K562 (cell line): ENCODE data around the gene CEP192. TPM values are rescaled to one million over a fixed set of nuclear protein-coding genes. Genes with fewer than 3 reads are reported as not detected.

Source experiments
- ATF1 ChIP-seq, 2 experiments: fragments of 450-650 bp in 1 of 2; IDR thresholded peaks; 2 replicates each; pipeline ENCODE4 v1.6.1; 2016; ENCODE audit warnings: missing compliant biosample characterization in 1 of 2, missing genetic modification characterization in 1 of 2
- CBX8 ChIP-seq: fragments of 200-600 bp; sonication (generic); IDR thresholded peaks from 2 replicates; pipeline ENCODE4 v1.6.1; 2012; ENCODE audit warnings: borderline replicate concordance, mixed run types, low read depth, mild to moderate bottlenecking, moderate library complexity, mixed read lengths, low read length, control low read depth, inconsistent platforms; ENCODE audit not compliant: poor library complexity, severe bottlenecking; ENCODE audit errors: extremely low read depth
- ELF2 ChIP-seq: fragments of 250-450 bp; sonication (Bioruptor Pico); IDR thresholded peaks from 2 replicates; pipeline ENCODE4 v1.5.0; 2021; ENCODE audit warnings: mild to moderate bottlenecking
- HDAC6 ChIP-seq: IDR thresholded peaks from 2 replicates; pipeline ENCODE4 v1.6.1; 2012; ENCODE audit warnings: low read depth, mild to moderate bottlenecking, control low read depth, inconsistent platforms, low read length, moderate library complexity
- MXI1 ChIP-seq: IDR thresholded peaks from 2 replicates; pipeline ENCODE4 v1.6.1; 2011; ENCODE audit warnings: low read depth, mild to moderate bottlenecking, improper control_type of control experiment, low read length
- POLR2B ChIP-seq: fragments of 450-650 bp; IDR thresholded peaks from 2 replicates; pipeline ENCODE4 v1.6.1; 2018; ENCODE audit warnings: low read depth; ENCODE audit not compliant: partially characterized antibody
- RBFOX2 ChIP-seq: fragments of 200-400 bp; formaldehyde crosslinking; IDR thresholded peaks from 2 replicates; pipeline ENCODE4 v1.6.1; 2017; ENCODE audit warnings: low read depth, mild to moderate bottlenecking, low read length, moderate library complexity
- RFX5 ChIP-seq: IDR thresholded peaks from 2 replicates; pipeline ENCODE4 v1.6.1; 2011; ENCODE audit warnings: low read depth, mild to moderate bottlenecking, improper control_type of control experiment, low read length
- SIN3A ChIP-seq, 2 experiments: fragments of 150-350 bp in 1 of 2; IDR thresholded peaks; 2 replicates each; pipeline ENCODE4 v1.6.1; 2011 to 2016; ENCODE audit warnings: borderline replicate concordance in 2 of 2, low read depth in 2 of 2, low read length in 2 of 2, mild to moderate bottlenecking in 2 of 2, moderate library complexity in 2 of 2; ENCODE audit not compliant: control insufficient read depth in 1 of 2
- SMARCA4 ChIP-seq: fragments of 450-650 bp; IDR thresholded peaks from 2 replicates; pipeline ENCODE4 v1.6.1; 2016
- STAT5B ChIP-seq: fragments of 250-450 bp; sonication (Bioruptor Pico); IDR thresholded peaks from 2 replicates; pipeline ENCODE4 v1.8.0; 2021; ENCODE audit warnings: mild to moderate bottlenecking, inconsistent platforms
- TBP ChIP-seq: optimal IDR thresholded peaks from 2 replicates; pipeline ENCODE3; 2011; ENCODE audit warnings: low read depth, low read length, improper control_type of control experiment
- ZNF175 ChIP-seq: fragments of 200-800 bp; sonication (Bioruptor generic); IDR thresholded peaks from 2 replicates; pipeline ENCODE4 v1.6.1; 2016; ENCODE audit warnings: low read depth, mild to moderate bottlenecking, missing genetic modification characterization, missing compliant biosample characterization
- polyA plus RNA-seq, 8 experiments: library from polyadenylated mRNA; depleted of rRNA in 4 of 8; stranded (reverse) in 5 of 8; unstranded in 3 of 8; fragments of >200 nt; fragmentation: Nextera tagmentation in 2 of 8; fragmentation: Illumina TruSeq in 1 of 8; extraction: Ambion mirVana in 2 of 8; extraction: Trizol in 1 of 8; gene quantifications; 2 replicates each; pipeline versions ENCODE4 v1.2.1 to v1.2.3, GENCODE V29; 2011 to 2014; ENCODE audit warnings: inconsistent platforms in 1 of 8, missing spikeins in 1 of 8
- total RNA-seq, 7 experiments: library from RNA; depleted of rRNA in 6 of 7; stranded (reverse); fragments of >200 nt in 6 of 7; fragmentation: Illumina TruSeq in 2 of 7; extraction: Trizol in 2 of 7; gene quantifications; 2 replicates each; pipeline versions ENCODE4 v1.2.1 to v1.2.3, GENCODE V29; 2011 to 2021; ENCODE audit warnings: low replicate concordance in 1 of 7
- TF ChIP-seq, protein P1 (sequence below), 2 experiments: fragments of 450-650 bp; IDR thresholded peaks; 2 replicates each; pipeline ENCODE4 v1.6.1; 2016
- TF ChIP-seq, protein P2 (sequence below): fragments of 250-450 bp; sonication (Bioruptor Pico); IDR thresholded peaks from 2 replicates; pipeline ENCODE4 v1.4.0; 2020; ENCODE audit warnings: borderline replicate concordance
- TF ChIP-seq, protein P3 (sequence below): sonication (generic); formaldehyde crosslinking; IDR thresholded peaks from 2 replicates; pipeline ENCODE4 v1.8.0; 2022; ENCODE audit warnings: mild to moderate bottlenecking, missing genetic modification reagents
- TF ChIP-seq, protein P4 (sequence below): sonication (generic); IDR thresholded peaks from 2 replicates; pipeline ENCODE4 v1.6.1; 2016
- TF ChIP-seq, protein P5 (sequence below): fragments of 250-450 bp; sonication (Bioruptor Pico); IDR thresholded peaks from 2 replicates; pipeline ENCODE4 v1.5.0; 2021; ENCODE audit warnings: mild to moderate bottlenecking, borderline replicate concordance

Gene CEP192
- total and polyA plus RNA-seq, 9 of the 15 experiments (the other 6 are each of a cell fraction or from before 2014, with no cell fraction given) = 14.4 to 54.4 (median 35.8) TPM

DNA sequence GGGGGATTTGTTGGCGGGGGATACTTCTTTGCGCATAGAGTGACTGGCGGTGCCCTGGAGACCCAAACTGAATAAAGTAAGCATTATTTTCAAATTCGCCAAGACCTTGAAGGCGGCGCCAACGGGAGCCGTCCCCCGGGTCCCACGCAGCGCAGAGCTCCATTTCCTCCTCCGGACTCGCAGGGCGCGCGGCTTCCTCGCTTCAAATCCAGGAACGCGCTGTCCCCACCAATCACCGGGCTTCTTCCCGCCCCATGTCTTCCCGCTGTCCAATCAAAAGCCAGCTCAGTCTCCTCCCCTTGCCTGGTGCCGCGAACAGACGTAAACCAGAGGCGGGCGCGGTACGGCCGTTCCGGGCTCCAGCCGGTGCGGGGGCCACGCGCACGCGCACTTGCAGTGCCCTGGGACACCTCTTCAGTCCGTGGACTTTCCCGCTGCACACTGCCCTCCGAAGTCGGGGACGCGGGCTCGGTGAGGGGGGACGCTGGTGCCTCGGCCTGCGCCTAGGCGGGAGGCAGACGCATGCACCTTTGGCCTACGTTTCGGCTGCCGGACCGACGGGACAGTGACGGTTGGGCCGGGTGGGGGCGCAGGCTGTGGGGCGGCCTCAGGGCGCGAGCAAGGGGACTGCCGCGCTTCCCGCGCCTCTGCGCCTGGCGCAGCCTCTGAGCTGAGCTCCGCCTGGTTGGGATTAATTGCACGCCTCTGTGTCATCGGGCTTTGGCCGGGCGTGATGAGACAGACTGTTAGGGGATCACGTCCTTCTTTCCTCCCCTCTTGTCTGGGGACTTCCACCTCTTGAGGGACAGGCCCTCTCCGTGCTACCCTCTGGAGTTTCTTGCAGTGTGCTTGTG lies at the start of gene CEP192 (continued):
- TF ChIP-seq, protein P1, sequence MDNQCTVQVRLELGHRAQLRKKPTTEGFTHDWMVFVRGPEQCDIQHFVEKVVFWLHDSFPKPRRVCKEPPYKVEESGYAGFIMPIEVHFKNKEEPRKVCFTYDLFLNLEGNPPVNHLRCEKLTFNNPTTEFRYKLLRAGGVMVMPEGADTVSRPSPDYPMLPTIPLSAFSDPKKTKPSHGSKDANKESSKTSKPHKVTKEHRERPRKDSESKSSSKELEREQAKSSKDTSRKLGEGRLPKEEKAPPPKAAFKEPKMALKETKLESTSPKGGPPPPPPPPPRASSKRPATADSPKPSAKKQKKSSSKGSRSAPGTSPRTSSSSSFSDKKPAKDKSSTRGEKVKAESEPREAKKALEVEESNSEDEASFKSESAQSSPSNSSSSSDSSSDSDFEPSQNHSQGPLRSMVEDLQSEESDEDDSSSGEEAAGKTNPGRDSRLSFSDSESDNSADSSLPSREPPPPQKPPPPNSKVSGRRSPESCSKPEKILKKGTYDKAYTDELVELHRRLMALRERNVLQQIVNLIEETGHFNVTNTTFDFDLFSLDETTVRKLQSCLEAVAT (IDR thresholded peaks at IDR 0.05) = no peak
- TF ChIP-seq RBFOX2 (peak; percentile 98), ELF2 (CRISPR knock-in tag) (no peak), TBP (peak; percentile 78), RFX5 (no peak), ATF1 (CRISPR knock-in tag; IDR thresholded peaks at IDR 0.05) (no peak), ATF1 (tag; IDR thresholded peaks at IDR 0.05) (peak; percentile 75), MXI1 (no peak), SIN3A (IDR thresholded peaks at IDR 0.05; ENCODE audit: borderline replicate concordance in 2 of 2, control insufficient read depth in 1 of 2, low read depth in 2 of 2, low read length in 2 of 2) (peak; percentile 83 to 84; a peak in 3 of 4 replicates), SMARCA4 (peak; percentile 36; the same call in 1 of the 2 replicates), ZNF175 (CRISPR knock-in tag) (no peak), CBX8 (no peak), STAT5B (CRISPR knock-in tag) (no peak), POLR2B (peak; percentile 87), HDAC6 (no peak)
- TF ChIP-seq, protein P2, sequence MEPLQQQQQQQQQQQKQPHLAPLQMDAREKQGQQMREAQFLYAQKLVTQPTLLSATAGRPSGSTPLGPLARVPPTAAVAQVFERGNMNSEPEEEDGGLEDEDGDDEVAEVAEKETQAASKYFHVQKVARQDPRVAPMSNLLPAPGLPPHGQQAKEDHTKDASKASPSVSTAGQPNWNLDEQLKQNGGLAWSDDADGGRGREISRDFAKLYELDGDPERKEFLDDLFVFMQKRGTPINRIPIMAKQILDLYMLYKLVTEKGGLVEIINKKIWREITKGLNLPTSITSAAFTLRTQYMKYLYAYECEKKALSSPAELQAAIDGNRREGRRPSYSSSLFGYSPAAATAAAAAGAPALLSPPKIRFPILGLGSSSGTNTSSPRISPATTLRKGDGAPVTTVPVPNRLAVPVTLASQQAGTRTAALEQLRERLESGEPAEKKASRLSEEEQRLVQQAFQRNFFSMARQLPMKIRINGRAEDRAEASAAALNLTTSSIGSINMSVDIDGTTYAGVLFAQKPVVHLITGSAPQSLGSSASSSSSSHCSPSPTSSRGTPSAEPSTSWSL (CRISPR knock-in tag) = no peak
- TF ChIP-seq, protein P3, sequence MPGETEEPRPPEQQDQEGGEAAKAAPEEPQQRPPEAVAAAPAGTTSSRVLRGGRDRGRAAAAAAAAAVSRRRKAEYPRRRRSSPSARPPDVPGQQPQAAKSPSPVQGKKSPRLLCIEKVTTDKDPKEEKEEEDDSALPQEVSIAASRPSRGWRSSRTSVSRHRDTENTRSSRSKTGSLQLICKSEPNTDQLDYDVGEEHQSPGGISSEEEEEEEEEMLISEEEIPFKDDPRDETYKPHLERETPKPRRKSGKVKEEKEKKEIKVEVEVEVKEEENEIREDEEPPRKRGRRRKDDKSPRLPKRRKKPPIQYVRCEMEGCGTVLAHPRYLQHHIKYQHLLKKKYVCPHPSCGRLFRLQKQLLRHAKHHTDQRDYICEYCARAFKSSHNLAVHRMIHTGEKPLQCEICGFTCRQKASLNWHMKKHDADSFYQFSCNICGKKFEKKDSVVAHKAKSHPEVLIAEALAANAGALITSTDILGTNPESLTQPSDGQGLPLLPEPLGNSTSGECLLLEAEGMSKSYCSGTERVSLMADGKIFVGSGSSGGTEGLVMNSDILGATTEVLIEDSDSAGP (CRISPR knock-in tag) = no peak
- TF ChIP-seq, protein P4, sequence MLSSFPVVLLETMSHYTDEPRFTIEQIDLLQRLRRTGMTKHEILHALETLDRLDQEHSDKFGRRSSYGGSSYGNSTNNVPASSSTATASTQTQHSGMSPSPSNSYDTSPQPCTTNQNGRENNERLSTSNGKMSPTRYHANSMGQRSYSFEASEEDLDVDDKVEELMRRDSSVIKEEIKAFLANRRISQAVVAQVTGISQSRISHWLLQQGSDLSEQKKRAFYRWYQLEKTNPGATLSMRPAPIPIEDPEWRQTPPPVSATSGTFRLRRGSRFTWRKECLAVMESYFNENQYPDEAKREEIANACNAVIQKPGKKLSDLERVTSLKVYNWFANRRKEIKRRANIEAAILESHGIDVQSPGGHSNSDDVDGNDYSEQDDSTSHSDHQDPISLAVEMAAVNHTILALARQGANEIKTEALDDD = no peak
- TF ChIP-seq, protein P5, sequence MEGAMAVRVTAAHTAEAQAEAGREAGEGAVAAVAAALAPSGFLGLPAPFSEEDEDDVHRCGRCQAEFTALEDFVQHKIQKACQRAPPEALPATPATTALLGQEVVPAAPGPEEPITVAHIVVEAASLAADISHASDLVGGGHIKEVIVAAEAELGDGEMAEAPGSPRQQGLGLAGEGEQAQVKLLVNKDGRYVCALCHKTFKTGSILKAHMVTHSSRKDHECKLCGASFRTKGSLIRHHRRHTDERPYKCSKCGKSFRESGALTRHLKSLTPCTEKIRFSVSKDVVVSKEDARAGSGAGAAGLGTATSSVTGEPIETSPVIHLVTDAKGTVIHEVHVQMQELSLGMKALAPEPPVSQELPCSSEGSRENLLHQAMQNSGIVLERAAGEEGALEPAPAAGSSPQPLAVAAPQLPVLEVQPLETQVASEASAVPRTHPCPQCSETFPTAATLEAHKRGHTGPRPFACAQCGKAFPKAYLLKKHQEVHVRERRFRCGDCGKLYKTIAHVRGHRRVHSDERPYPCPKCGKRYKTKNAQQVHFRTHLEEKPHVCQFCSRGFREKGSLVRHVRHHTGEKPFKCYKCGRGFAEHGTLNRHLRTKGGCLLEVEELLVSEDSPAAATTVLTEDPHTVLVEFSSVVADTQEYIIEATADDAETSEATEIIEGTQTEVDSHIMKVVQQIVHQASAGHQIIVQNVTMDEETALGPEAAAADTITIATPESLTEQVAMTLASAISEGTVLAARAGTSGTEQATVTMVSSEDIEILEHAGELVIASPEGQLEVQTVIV (CRISPR knock-in tag) = peak; percentile 95
